GM18499 (cell line): Measurements from ENCODE around the gene UBE2G1.

Experiments
- ATAC-seq: cut with Tn5 transposase; IDR thresholded peaks from one replicate; pipeline ENCODE4 v1.9.1; 2021; ENCODE audit warnings: moderate number of reproducible peaks; ENCODE audit not compliant: insufficient read depth, unreplicated experiment

The UBE2G1 gene

GRCh38 chr17:4309897-4310296, 56.6 kb downstream of the UBE2G1 start:
- no peak for ATAC-seq

- no peak for ATAC-seq
Observed at GRCh38 chr17:4307179-4307930, 59.1 kb downstream of the UBE2G1 start.

GRCh38 chr17:4305224-4305623, 61.3 kb downstream of the UBE2G1 start:
- ATAC-seq: no peak

GRCh38 chr17:4304417-4305027, 62.0 kb downstream of the UBE2G1 start:
- no peak for ATAC-seq

GRCh38 chr17:4301066-4301465, 65.4 kb downstream of the UBE2G1 start:
- ATAC-seq: no peak

GRCh38 chr17:4297351-4297750, 69.1 kb downstream of the UBE2G1 start:
- ATAC-seq: no peak

- ATAC-seq: no peak
Observed at GRCh38 chr17:4295686-4296085, 70.8 kb downstream of the UBE2G1 start.

GRCh38 chr17:4293572-4293971, 72.9 kb downstream of the UBE2G1 start:
- ATAC-seq: no peak

GRCh38 chr17:4287710-4288109, 78.8 kb downstream of the UBE2G1 start:
- ATAC-seq: no peak

- no peak for ATAC-seq
Observed at GRCh38 chr17:4276514-4276913, 90.0 kb downstream of the UBE2G1 start.

GRCh38 chr17:4272972-4273368, 93.5 kb downstream of the UBE2G1 start:
- ATAC-seq: no peak

GRCh38 chr17:4272213-4272971, 94.1 kb downstream of the UBE2G1 start:
- no peak for ATAC-seq

GRCh38 chr17:4270736-4271135, 95.7 kb downstream of the UBE2G1 start:
- no peak for ATAC-seq

- no peak for ATAC-seq
Observed at GRCh38 chr17:4269915-4270314, 96.6 kb downstream of the UBE2G1 start.

GRCh38 chr17:4267402-4267801, 99.1 kb downstream of the UBE2G1 start:
- ATAC-seq: no peak

- ATAC-seq: no peak
Observed at GRCh38 chr17:4266550-4266949, 99.9 kb downstream of the UBE2G1 start.

GRCh38 chr17:4263282-4264215, 102.9 kb downstream of the UBE2G1 start, which contains the start of gene ANKFY1:
Gene ANKFY1 (minus strand): TSS chr17:4263979. CDS start chr17:4263941, 38 bp downstream.
- peak; percentile 71 for ATAC-seq

GRCh38 chr17:4262703-4263102, 103.8 kb downstream of the UBE2G1 start:
- ATAC-seq: no peak

GRCh38 chr17:4261452-4261851, 105.0 kb downstream of the UBE2G1 start:
- ATAC-seq: no peak

- ATAC-seq: no peak
Observed at GRCh38 chr17:4258867-4259266, 107.6 kb downstream of the UBE2G1 start.
